HG03045 (cell line): ENCODE data around the gene LRRC58.
"Not testable (repeated sequence)": the region's sequence is repeated elsewhere in the genome, so short reads cannot be mapped to it uniquely, and the experiment has no call there.

Experiments used
- ATAC-seq: cut with Tn5 transposase; IDR thresholded peaks from one replicate; pipeline ENCODE4 v1.9.1; 2021; ENCODE audit warnings: mild to moderate bottlenecking, moderate library complexity; ENCODE audit not compliant: unreplicated experiment

The LRRC58 gene

GRCh38 chr3:120341658-120342346, 7.4 kb downstream of the LRRC58 start:
- ATAC-seq = no peak

DNA sequence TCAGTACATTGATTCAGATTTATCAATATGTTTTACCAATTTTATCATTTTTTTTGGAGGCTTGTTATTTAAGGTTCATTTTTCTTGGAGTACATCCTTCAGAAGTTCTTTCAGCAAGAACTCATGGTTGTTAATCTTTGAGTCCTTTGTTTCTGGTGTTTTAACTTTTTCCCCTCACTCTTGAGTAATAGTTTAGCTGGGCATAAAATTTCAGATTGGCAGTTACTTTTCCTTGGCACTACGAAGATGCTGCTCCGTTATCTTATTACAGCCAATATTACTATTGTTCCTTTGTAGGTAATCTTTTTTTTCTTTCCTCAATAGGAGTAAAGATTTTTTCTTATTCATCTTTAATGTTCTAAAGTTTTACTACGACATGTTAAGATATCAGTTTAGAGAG, 9.8 kb downstream of the LRRC58 start:
- ATAC-seq = no peak

GRCh38 chr3:120338517-120338916, 10.6 kb downstream of the LRRC58 start:
- ATAC-seq = no peak

DNA sequence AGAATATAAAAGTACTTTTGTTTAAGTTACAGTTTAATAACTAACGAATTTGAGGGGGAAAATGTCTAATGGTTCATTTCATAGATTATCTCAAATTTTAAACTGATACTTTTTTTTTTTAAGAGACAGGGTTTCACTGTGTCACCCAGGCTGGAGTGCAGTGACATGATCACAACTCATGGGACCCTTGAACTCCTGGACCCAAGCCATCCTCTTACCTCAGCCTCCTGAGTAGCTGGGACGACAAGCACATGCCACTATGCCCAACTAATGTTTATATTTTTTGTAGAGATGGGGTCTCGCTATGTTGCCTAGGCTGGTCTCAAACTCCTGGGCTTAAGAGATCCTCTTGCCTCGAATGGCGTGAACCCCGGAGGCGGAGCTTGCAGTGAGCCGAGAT, 16.5 kb downstream of the LRRC58 start:
- no peak for ATAC-seq

DNA sequence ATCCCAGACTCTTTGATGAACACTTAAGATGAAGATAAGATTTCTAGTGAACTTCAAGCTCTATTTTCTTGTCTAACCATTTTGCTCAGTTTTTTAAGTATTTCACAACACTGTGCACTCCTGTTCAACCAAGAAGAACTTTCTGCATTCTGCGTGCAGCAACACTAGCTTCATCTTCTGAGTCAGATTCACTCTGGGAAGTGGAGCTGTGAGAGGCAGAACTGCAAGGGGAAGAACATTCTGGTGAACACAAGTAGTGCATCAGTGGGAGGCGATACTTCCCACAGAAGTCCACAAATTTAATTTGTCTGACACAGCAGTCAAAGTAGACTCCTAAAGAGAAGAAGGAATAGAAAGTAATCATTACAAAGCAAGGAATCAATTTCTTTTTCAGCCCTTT, 18.1 kb downstream of the LRRC58 start:
- ATAC-seq = no peak

GRCh38 chr3:120326784-120327183, 22.4 kb downstream of the LRRC58 start:
- no peak for ATAC-seq

GRCh38 chr3:120324190-120324589, 25.0 kb downstream of the LRRC58 start:
- no peak for ATAC-seq

GRCh38 chr3:120323761-120324160, 25.4 kb downstream of the LRRC58 start:
- ATAC-seq = not testable (repeated sequence)

DNA sequence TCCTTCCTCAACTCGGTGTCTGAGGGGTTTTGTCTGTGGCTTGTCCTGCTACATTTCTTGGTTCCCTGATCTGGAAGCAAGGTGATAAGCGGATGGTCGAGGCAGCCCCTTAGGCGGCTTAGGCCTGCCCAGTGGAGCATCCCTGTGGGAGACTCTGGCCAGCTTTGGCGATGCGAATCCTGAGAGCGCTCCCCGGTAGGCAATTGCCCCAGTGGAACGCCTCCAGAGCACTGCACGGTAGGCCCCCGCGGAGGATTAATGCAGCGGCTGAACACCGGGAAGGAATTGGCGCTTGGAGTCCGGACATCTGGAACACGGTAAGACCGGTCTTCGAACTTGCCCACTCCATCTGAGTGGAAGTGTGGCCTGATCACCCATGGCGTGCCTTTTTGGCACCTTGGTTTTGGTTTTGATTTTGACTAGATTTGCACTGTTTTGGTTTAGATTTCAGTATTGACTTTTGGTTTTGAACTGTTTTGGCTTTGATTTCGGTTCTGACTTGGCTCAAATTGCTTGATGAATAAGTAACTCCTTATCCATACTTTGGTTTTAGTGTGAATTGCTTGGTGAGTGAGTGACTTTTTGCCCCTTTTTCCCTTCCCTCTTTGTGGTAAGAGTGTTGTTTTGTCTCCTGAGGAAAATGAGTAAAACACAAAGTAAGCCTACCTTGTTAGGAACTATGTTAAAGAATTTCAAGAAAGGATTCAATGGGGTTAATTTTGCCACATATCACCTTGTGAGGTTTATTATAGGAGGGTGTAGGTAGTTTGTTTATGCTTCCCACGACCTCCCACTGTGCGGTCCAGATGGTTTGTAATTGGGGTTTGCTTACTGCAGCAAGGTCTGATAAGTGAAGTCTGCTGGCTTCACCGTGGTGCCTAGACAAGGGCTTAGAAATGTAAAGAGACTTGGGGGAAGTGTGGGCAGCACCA, 37.0 kb downstream of the LRRC58 start:
- ATAC-seq = no peak

DNA sequence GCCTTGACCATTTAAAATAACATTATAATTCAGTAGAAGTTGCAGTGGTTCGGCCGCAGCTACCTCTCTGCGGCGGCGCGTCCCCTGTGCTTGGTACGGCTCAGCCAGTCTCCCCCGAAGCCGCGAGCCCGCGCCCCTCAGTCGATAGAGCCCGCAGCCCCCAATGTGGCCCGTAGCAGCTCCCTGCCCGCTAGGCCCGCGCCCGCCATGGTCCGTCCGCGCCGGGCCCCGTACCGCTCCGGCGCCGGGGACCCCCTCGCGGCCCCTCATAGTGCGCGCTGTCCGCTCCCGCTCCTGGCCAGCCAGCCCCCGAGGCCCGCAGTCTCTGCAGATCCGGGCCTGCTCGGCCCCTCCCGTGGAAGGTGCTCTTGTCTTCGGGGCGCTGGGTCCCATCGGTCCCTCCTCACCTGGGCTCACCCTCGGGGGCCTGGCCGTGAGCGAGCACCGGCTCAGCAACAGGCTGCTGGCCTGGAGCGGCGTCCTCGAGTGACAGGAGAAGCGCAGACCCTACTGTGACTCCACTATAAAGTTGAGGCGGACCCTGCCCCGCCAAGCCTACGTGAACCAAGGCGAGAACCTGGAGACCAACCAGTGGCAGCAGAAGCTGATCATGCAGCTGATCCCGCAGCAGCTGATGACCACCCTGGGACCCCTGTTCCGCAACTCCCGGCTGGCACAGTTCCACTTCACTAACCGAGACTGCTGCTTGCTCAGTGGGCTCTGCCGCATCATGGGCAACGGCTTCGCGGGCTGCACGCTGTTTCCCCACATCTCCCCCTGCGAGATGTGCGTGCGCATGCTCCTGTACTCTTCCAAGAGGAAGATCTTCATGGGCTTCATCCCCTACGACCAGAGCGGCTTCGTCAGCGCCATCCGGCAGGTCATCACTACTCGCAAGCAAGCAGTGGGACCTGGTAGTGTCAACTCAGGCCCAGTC, 42.4 kb downstream of the LRRC58 start:
- no peak for ATAC-seq

DNA sequence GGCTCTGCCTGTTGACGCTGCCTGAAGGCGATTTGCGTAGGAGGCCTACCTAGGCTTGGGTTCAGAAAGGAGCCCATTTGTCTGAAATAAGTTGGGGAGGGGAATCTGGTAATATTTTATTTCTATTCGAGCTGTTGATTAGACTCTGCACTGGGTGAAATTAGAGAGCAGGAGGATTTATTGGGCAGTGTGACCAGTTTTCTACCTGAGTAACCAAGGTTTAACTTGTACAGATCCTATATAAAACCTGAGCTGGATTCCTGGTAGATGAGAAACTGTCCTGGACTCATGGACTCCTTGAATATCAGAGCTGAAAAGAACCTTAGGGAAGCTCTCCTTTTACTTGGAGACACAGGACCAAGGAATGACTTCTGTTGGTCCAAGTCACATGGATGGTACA, 44.5 kb downstream of the LRRC58 start:
- no peak for ATAC-seq

DNA sequence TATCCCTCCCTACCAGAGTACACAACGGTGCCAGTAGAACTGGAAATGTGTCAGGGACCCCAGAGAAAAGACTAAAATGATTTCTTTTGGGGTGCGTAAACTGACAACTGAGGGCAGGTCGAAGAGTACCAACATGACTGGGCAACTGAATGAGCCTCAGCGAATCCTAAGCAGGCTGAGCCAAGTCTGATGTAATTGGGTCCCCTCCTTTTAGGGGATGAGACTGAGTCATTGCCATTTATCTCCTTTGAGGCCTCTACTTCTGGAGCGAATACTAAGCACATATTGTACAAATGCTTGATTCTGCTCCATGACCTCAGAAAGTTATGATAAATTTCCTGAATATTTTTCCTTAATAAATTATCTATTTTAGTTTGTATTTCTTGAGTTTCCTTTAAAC, 46.8 kb downstream of the LRRC58 start:
- ATAC-seq = no peak

GRCh38 chr3:120300971-120301370, 48.2 kb downstream of the LRRC58 start:
- no peak for ATAC-seq

DNA sequence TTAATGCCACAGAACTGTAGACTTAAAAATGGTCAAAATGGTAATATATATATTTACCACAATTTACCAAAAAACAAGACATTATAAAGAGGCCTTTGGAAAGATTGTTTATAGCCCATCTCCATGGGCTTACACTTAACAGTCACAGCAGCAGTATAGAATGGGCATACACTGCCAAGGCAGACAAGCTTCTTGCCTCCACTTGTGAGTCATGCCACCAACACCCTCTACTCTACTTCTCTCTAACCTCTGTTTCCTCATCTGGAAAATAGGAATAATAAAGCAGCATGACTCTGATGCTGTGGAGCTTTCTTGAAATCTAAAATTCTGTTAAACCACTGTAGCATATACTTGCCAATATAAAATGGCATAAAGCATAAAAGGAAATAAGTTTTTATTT, 49.8 kb downstream of the LRRC58 start:
- no peak for ATAC-seq

- ATAC-seq = no peak
These were observed 50.2 kb downstream of the LRRC58 start for GRCh38 chr3:120298996-120299395.

GRCh38 chr3:120291552-120291951, 57.6 kb downstream of the LRRC58 start:
- ATAC-seq = not testable (repeated sequence)

DNA sequence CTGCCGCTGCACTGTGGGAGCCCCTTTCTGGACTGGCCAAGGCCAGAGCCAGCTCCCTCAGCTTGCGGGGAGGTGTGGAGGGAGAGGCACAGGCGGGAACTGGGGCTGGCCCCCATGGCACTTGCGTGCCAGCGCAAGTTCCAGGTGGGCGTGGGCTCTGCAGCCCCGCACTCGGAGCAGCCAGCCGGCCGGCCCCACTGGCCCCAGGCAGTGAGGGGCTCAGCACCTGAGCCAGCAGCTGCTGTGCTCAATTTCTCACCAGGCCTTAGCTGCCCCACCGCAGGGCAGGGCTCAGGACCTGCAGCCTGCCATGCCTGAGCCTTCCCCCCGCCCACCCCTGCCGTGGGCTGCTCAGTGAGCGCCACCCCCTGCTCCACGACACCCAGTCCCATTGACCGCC, 59.5 kb downstream of the LRRC58 start:
- ATAC-seq = no peak

DNA sequence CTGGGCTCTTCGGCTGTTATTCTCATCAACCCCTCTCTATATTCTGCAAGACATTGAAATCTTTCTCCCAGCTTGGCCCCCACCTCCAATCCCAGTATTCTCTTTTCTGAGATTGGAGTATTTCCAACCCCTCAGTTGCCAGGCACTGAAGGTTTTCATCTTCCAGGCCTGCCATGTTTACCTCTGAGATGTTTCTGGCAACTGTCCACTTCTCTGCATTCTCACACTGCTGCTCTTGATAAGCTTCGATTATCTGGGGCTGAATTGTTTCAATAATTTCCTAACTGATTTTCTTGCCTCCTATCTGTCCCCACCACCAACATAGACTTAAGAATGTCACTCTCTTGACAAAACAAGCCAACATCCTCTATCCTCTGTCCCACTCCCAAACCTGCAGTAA, 62.7 kb downstream of the LRRC58 start:
- ATAC-seq = no peak

DNA sequence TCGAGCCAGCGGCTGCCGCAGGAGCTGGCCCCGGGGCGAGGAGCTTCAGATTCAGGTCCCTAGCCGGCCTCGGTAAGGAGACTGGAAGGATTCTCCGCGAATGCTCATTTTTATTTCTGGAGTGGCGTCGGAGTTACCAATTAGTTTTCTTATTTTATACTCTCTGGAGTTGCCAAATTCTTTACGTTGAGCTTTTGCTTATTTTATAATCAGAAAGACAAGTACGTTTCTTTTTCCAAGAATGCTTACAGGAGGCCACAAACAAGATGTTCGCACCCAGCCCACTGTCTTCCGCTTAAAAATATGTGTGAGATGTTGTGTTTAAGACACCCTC, 63.7 kb downstream of the LRRC58 start:
- no peak for ATAC-seq

DNA sequence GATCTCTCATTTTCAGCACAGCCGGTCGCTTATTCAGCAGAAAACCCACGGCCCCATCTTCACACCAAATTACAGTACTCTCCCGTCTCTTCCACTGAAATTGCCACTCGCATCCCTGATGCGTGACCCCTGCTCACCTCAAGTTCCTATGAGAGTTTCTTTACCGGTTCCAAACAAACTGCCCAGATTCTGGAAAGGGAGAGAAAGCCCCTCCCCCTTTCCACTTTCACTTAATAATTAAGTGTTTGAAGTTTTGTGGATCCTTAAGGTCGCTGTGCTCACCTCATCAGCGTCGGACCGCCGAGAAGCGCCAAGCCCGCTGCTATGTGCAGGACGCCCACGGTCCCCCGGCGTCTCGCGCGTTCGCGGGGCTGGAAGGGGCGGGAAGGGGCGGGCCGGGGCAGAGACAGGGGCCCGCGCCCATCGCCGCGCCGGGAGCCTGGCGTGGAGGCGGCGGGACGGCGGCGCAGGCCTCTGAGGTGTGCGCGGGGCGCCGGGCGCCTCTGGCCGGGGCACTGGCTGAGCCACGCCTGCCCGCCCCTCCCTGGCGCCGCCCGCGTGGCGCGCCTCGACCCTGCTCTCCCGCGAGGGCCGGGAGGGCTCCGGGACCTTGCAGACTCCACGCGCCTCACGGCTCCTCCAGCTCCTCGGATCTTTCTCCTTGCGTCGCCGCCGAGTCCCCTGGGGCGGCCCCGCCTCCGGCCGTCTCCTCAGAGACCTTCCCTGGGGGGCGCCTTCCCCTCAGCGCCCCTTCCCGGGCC, 64.2 kb downstream of the LRRC58 start, which contains the start of gene GPR156:
Gene GPR156, minus strand, starts transcription at position 476 of the 761 bp plus-strand sequence. CDS start 41,124 bp downstream, outside the sequence.
- no peak for ATAC-seq
